Activated gamma-delta T cell treated with Interleukin-2 at 50 U/mL for 16 hours (primary cell): Measurements from ENCODE around the gene PPP2R5A.
"Not testable (repeated sequence)": the region's sequence is repeated elsewhere in the genome, so short reads cannot be mapped to it uniquely, and the experiment has no call there.

Experiments used
- DNase-seq: peaks from one replicate; pipeline ENCODE4 v3.0.0-alpha.2; 2020

Gene PPP2R5A

GRCh38 chr1:212364985-212365384 is 79.8 kb downstream of the PPP2R5A start:
- no peak for DNase-seq

- no peak for DNase-seq
Measured at GRCh38 chr1:212366901-212367300, 81.7 kb downstream of the PPP2R5A start.

- no peak for DNase-seq
Measured at GRCh38 chr1:212367474-212368072, 82.4 kb downstream of the PPP2R5A start.

- peak; percentile 39 for DNase-seq
Measured at GRCh38 chr1:212368073-212368484, 82.9 kb downstream of the PPP2R5A start.

DNA sequence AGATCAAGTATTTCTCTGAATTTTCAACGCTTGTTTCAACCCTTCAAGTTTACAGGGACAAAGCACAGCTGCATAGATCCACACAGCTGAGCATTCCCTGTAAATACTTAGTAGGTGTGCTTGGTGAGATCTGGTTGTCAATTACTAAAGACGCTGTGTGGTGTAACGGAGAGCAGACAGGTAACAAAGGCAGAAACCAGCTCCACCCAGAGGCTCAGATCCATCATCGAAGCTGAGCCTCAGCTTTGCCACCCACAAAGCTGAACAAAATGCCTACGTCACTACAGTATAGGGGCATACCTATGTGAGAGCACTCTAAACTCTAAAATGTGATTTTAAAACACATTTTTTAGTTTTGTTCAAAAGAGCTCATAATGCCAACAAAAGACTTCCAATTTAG is 90.8 kb downstream of the PPP2R5A start:
- no peak for DNase-seq

- DNase-seq = no peak
Measured at GRCh38 chr1:212377644-212378043, 92.4 kb downstream of the PPP2R5A start.

- DNase-seq = no peak
Measured at GRCh38 chr1:212379366-212379765, 94.2 kb downstream of the PPP2R5A start.

GRCh38 chr1:212381397-212382035 is 96.3 kb downstream of the PPP2R5A start:
- DNase-seq = no peak

DNA sequence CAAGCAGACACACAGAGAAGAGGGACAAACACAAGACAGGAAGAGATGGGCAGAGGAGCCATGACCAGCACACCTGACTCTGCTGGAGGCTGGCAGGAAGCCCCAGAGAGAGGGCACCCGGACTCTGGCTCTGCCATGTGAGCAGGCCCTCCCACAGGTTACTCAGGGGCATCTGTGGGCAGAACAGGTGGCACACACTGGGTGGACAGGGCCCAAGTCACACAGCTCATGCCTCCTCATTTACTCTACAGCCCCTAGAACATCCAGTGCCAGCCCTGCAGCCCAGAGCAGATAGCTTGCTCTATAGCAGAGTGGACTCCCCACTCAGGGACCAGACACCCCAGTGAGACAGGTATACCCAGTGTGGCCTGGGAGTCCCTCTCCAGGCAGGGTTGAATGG is 100.8 kb downstream of the PPP2R5A start:
- DNase-seq = no peak

DNA sequence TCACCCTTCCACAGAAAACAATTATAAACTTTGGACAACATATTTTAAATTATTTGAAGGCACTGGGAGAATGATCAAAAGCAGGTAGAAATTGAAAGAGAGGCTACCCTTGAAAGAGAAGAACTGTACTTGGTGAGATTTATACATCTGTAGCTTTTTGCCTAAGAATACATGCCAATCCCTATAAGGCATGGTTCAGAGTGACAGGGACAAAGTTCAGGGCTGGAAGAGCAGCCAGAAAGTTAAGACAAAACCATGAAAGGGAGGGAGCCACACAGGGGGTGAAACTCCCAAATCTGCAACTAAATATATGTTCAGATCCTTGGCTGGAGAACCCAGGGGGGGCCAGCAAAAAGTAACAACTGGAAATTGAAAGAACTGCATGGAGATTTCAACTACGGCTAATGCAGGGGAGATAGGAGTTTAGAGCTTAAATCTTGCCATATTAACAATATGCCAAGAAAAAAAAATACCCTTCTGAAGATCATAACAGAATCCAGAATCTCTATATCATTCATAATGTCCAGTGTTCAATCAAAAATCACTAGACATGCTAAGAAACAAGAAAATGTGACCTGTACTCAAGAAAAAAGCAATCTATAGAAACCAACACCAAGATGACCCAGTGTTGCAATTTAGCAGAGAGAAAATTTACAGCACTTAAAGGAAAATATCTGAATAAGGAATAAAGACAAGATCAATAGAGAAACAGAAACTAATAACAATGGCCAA is 103.9 kb downstream of the PPP2R5A start:
- DNase-seq = no peak

DNA sequence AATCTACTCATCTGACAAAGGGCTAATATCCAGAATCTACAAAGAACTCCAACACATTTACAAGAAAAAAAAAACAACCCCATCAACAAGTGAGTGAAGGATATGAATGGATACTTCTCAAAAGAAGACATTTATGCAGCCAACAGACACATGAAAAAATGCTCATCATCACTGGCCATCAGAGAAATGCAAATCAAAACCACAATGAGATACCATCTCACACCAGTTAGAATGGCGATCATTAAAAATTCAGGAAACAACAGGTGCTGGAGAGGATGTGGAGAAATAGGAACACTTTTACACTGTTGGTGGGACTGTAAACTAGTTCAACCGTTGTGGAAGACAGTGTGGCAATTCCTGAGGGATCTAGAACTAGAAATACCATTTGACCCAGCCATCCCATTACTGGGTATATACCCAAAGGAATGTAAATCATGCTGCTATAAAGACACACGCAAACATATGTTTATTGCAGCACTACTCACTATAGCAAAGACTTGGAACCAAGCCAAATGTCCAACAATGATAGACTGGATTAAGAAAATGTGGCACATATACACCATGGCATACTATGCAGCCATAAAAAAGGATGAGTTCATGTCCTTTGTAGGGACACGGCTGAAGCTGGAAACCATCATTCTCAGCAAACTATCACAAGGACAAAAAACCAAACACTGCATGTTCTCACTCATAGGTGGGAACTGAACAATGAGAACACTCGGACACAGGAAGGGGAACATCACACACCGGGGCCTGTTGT is 110.6 kb downstream of the PPP2R5A start:
- not testable (repeated sequence) for DNase-seq

- DNase-seq = no peak
Measured at GRCh38 chr1:212396638-212397037, 111.4 kb downstream of the PPP2R5A start.

DNA sequence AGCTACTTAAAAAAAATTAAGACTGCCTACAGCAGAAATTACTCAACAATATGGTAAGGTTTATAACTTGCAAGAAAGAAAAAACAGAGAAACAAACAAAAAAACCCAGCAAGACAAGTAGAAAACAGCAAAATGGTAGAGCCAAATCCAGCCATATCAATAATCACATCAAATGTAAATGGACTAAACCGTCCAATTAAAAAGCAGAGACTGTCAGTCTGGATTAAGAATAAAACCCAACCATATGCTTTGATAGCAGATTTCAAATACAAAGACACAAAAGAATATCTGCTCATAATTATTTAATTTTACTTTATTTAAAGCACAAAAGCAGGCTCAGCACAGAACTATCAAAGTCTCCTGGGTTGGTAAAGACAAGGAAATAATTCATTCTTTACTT is 112.0 kb downstream of the PPP2R5A start:
- DNase-seq = no peak

DNA sequence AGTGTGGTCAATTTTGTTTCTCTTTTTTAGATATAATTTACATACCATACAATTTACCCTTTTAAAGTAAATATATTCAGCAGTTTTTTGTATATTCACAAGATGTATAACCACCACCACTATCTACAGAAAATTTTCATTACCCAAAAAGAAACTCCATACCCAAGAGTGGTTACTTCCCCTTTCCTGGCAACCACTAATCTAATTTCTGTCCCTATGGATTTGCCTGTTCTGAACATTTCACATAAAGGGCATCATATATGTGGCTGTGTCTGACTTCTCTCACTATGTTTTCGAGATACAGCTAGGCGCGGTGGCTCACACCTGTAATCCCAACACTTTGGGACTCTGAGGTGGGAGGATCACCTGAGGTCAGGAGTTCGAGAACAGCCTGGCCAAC is 115.8 kb downstream of the PPP2R5A start:
- no peak for DNase-seq

GRCh38 chr1:212401838-212402582 is 116.8 kb downstream of the PPP2R5A start:
- no peak for DNase-seq

GRCh38 chr1:212402666-212403321 is 117.6 kb downstream of the PPP2R5A start:
- DNase-seq = no peak

GRCh38 chr1:212410231-212410820 is 125.1 kb downstream of the PPP2R5A start:
- no peak for DNase-seq
